ENCODE data around the gene KIF2C. TPM values are rescaled to one million over a fixed set of nuclear protein-coding genes. Genes with fewer than 3 reads are reported as not detected.
"Not testable (repeated sequence)": the region's sequence is repeated elsewhere in the genome, so short reads cannot be mapped to it uniquely, and the experiment has no call there.

KIF2C gene
- total RNA-seq, result 1 to 10 TPM; 2.6 to 9.1 TPM
- long read RNA-seq, partial matches to known transcripts, result 1 of 7 reads
- long read RNA-seq, other reads (novel, unspliced or antisense), result 2 of 7 reads

DNA sequence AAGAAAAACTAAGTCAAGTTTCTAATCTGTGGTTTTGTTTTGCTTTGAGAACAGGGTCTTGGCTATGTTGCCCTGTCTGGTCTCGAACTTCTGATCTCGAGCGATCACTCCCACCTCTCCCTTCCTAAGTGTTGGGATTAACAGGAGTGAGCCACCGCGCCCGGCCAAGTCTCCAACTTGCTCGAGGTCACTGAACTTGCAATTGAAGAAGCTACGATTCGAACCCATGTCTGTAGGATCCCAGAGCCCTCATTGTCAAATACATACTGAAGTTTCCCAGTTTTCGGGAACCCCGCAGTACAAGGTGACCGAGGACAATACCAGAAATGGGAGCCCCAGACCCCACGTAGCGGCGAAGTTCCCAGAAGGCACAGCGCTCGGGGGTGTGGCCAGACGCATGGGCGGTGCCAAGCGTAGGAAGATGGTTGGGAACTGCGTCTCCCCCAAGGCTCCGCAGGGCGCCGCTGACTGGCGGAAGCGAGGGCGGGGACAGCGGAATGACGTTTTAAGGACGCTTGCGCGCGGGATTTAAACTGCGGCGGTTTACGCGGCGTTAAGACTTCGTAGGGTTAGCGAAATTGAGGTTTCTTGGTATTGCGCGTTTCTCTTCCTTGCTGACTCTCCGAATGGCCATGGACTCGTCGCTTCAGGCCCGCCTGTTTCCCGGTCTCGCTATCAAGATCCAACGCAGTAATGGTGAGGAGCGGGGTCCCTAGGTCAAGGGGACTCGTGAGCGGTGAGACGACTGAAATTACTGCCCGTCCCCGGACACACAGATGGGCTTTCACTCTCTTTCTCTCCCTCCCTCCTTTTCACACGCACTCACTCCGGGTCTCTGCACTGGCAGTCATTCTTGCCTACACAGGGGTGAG lies at the start of gene KIF2C:
KIF2C (plus strand) TSS at position 531 of the 872 bp plus-strand sequence; CDS start at position 627, 96 bp downstream.
- ATAC-seq (peak; percentile 100), DNase-seq (peak; percentile 97 to 99)
- intact Hi-C loops (cut with DNase I, micrococcal nuclease), result no loop called here

DNA sequence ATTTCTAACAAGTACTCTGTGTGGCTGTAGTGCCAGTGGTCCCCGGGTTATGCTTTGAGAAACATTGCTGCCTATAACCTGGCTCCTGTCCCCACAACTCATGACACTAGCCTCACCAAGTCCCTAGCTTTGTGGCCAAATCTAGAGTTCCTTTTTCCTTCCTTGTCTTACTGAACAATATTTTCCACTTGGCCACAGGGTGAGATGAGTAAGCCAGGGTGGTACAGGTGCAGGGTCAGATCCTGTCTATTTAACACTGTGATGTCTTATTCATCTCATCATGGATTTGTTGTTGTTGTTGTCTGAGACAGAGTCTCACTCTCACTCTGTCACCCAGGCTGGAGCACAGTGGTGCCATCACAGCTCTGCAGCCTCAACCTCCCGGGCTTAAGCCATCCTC lies 46.5 kb upstream of the KIF2C start:
- intact Hi-C loops (cut with DNase I, micrococcal nuclease), result no loop called here
- ATAC-seq, result no peak
- DNase-seq, result no peak

DNA sequence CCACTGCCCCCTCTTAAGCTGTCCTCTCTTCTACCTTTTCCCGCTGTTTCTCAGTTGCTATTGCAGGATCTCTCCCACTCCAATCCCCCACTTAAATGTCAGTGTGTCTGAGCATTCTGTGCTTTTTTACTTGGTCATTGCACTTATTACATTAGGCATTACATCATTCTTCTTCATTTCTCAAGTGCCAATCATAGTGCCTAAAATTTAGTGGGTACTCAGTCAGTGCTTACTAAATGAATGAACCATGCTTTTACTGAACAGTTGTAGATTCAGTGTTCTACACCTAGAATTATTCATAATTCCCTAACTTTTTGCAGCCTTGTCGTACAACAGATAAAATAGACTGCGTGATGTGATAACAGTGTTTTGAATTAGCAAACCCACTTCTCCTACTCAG lies 45.7 kb upstream of the KIF2C start:
- ATAC-seq, result no peak
- intact Hi-C loops (cut with DNase I, micrococcal nuclease), result no loop called here
- no peak for DNase-seq

DNA sequence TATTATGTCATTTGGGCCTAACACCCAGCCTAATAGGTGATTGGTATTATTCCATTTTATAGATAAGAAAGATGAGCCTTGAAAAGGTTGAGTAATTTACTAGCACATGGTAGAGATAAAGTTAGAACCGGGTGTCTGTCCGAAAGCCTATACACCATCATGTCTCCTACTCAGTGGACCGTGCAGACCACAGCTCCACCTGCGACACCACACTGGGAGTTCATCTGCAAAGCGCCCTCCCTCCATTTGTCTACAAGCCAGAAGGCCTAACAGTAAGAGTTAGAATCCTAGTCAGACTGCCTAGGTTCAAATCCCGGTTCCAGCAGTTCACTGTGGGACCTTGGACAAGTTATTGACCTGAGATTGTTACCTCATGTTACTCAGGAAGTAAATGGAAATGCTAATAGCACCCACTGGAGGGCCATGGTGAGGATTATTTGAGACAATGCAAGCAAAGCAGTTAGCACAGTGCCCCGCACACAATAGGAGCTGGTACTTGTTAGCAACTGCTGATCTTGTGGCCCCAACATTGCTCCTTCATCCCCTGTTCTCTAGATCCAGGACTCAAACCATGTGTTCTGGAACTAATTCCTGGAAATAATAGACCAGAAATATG lies 44.7 kb upstream of the KIF2C start:
- DNase-seq, result no peak
- intact Hi-C loops (cut with DNase I, micrococcal nuclease), result no loop called here
- no peak for ATAC-seq

DNA sequence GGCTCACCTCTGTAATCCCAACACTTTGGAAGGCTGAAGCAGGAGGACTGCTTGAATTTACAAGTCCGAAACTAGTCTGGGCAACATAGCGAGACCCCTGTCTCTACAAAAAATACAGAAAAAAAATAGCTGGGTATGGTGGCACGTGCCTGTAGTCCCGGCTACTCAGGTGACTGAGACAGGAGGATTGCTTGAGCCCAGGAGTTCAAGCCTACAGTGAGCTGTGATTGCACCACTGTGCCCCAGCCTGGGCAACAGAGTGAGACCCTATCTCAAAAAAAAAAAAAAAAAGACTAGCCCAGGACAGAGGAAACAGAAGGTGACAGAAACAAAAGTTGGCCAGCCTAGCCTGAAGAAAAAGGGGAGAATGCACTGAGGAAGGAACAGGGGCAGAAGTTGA lies 44.0 kb upstream of the KIF2C start:
- ATAC-seq (no peak), DNase-seq (no peak)
- intact Hi-C loops (cut with DNase I, micrococcal nuclease), result no loop called here

DNA sequence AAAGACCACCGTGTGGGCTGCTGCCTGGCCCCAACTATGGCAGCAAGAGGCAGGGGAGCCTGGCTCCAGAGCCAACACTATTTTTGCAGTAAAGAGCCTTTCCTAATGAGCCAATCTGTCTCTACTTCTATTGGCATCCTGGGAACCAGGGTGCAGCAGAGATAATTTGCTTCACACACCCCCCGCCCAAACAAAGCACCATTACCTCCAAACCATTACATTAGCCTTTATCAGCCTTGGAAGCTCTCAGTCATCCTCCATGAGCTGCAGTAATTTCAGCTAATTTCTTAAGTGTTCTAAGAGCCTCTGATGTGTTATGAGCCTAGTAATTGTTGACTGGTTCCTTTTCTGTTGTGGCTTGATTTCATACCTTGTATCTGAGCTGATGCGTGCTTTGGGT lies 43.5 kb upstream of the KIF2C start:
- intact Hi-C loops (cut with DNase I, micrococcal nuclease), result no loop called here
- DNase-seq (no peak), ATAC-seq (no peak)

DNA sequence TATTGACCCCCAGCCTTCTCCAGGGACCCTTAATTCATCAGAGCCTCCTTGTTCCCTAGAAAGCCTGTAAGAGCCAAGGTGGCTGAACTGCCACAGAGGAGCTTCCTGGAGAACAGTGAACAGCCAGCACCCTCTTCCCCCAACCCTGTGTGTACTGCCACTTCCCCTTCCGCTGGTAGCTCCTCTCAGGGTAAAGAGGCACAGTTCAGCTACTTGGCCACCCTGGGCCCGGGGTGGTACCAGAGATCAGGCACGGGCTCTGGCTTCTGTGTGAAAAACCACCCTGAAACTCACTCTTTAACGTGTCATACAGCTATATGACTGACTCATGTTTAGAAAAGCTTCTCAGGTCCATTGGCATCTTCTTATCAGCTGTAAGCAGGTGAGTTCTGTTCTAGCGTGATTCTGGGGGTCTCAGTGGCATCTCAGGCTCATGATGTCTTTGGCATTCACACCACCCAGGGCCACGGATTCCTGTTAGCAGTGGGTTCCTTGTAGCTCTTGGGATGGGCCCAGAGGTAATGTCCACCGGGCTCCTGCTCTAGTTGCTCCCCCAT lies 42.8 kb upstream of the KIF2C start:
- ATAC-seq (no peak), DNase-seq (no peak)
- intact Hi-C loops (cut with DNase I, micrococcal nuclease), result no loop called here

DNA sequence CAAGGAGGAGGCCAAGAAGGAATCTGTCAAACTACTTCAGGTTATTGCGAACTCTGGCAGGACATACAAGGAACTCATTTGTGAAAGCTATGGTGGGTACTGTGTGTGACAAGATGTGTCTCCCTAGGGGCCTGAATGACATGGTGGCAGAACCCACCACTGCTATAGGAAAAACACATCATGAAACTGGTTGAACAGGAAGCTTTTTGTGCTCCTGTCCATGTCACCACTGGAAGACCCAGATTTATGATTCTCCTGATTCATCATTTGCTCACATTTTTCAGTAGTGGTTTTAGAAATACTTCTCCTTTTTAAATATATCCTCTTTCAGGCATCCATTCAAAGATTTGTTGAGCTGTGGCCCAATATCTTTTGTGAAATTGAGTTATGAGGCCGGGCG lies 41.5 kb upstream of the KIF2C start:
- DNase-seq (no peak), ATAC-seq (no peak)
- intact Hi-C loops (cut with DNase I, micrococcal nuclease), result no loop called here

DNA sequence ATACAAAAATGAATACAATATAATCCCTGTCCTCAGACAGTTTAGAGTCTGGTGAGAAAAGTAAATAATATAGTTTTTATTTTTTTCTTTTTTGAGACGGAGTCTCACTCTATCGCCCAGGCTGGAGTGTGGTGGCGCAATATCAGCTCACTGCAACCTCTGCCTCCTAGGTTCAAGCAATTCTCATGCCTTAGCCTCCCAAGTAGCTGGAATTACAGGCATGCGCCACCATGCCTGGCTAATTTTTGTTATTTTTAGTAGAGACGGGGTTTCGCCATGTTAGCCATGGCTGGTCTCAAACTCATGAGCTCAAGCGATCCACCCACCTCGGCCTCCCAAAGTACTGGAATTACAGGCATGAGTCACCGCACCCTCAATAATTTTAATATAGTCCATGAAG lies 40.3 kb upstream of the KIF2C start:
- intact Hi-C loops (cut with DNase I, micrococcal nuclease); DNase-seq; ATAC-seq: not testable (repeated sequence)

DNA sequence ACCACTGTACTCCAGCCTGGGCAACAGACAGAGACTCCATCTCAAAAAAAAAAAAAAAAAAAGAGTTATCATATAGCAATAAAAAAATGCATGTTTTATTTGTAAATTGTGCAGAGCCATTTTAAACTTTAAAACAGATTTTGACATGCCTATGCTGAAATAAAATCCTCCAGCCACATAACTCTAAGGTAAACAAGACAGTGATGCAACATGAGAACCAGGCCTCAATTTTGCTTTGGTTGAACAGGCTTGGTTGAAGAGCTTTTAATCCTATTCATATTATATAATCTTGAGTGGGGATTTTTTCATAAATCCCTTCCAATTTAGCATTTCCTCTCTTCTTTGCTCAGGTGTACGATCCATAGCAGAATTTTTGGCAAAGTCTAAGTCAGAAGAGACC lies 39.1 kb upstream of the KIF2C start:
- ATAC-seq (no peak), DNase-seq (no peak)
- intact Hi-C loops (cut with DNase I, micrococcal nuclease), result no loop called here

DNA sequence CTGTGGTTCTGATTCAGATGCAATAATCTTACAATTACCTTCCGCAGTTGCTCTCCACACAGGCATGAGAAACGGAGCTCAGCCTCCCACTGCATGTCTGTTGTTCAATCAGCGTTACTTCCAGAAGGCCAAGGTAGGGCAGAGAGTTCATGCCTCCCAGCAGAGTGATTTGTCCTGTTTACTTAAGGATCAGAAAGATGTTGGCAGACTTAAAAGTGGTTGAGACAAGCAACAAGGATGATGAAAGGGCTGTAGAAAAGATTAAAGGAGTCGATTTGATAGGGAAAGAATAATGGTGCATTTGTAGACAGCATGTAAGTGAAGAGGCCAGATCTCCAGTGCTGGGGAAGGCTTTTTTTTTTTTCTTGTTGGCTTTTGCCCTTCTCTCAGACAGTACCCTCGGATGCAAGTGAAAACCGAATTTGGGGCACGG lies 38.5 kb upstream of the KIF2C start:
- intact Hi-C loops (cut with DNase I, micrococcal nuclease), result no loop called here
- ATAC-seq (no peak), DNase-seq (no peak)

DNA sequence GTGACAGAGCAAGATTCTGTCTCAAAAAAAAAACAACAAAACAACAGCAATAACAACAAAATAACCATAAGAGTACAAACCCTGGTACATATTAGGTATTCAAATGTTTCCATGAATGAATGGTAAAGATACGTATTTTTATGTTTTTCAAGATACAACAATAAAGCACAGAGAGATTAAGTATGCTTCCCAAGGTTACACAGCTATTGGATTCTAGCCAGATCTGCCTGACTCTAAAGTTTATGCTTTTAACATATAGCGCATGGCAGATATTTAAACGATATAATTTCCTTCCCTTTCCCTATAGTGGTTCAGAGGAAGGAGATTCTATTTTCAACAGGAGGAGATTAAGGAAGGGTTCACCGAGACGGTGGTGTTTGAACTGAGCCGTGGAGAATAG lies 34.2 kb upstream of the KIF2C start:
- ATAC-seq (no peak), DNase-seq (no peak)
- intact Hi-C loops (cut with DNase I, micrococcal nuclease), result no loop called here

DNA sequence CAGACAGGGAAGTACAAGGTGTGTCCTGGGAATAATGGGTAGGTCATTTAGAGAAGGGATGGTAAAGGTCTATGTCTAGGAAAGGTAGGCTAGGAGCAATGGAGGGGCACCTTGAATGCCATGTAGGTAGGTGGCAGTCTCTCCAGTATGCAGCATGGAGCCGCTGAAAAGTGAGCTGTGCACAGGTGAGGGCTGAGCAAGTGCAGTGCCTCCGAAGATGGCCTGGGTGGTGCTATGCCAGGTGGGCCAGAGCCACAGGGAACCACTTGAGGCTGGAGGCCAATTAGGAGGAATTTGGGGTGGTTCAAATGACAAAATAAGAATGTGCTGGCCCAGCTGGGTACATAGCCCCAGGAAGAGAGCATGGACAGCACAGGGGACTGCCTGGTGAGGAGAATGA lies 33.7 kb upstream of the KIF2C start:
- ATAC-seq, result no peak
- intact Hi-C loops (cut with DNase I, micrococcal nuclease), result no loop called here
- no peak for DNase-seq

DNA sequence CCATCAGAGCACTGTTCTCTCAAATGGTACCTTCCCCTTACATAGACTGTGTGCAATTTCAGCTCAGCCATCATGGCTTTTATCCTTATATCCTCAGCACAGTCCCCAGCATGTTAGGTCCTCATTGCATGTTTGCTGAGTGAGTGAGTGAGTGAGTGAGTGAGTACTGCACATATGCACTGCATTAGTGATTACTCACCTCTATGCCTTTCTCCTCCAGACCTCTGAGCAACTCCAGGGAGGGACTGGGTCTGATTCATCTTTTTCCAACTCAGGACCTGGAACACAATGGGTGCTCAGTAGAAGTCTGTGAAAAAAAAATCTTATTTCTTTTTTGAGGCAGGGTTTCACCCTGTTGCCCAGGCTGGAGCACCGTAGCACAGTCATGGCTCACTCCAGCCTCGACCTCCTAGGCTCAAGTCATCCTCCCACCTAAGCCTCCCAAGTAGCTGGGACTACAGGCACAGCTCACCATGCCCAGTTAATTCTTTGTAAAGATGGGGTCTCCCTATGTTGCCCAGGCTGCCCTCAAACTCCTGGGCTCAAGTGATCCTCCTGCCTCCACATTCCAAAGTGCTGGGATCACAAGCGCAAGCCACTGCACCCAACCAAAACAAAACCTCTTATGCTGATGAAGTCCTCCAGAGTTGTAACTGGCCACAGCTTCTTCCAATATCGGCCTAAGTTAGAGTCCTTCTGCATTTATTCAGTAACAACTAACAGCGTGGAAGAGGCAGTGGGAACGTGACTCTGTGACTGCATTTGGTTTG lies 32.3 kb upstream of the KIF2C start:
- DNase-seq, result no peak
- intact Hi-C loops (cut with DNase I, micrococcal nuclease), result no loop called here
- ATAC-seq, result no peak

DNA sequence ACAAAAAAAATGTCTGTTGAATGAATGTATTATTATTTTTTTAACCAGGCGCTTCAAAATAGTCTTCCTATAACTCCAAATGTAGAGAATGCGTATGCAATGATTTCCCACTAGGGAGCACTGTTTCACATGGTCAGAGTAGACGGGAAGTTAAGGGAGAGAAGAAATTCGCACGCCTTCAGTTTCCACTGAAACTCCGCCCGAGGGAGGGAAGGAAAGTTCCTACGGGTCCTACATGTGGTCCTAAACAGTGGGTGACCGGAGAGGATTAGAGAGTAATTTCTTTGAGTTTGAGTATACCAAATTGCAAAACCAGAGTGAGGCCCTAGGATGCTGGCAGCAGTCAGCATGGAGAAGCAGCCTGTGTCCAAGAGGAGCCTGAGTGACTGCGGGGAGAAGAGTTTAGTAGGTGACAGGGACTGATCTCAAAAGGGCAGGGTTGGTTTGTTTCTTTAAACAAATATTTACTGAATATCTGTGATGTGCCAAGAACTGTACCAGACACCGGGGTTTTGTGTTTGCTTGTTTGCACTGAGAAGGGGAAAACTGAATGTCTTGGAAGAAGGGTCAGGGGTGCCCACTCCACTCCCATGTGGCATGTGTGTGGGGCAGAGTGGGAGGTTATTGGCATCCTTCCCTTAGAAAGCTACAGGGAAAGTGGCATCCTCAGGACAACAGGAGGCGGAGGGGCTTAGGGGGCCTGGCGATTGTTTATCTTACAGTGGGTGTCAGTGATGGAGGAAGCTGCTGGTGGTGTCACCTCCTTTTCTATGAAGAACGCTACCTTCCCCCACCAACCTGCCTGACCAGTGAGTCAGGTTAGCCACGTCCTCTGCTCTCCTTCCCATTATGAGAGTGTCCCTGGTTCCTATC lies 31.4 kb upstream of the KIF2C start:
- intact Hi-C loops (cut with DNase I, micrococcal nuclease), result no loop called here
- DNase-seq (peak in 1 of 2 donors; percentile 26), ATAC-seq (peak; percentile 90)

DNA sequence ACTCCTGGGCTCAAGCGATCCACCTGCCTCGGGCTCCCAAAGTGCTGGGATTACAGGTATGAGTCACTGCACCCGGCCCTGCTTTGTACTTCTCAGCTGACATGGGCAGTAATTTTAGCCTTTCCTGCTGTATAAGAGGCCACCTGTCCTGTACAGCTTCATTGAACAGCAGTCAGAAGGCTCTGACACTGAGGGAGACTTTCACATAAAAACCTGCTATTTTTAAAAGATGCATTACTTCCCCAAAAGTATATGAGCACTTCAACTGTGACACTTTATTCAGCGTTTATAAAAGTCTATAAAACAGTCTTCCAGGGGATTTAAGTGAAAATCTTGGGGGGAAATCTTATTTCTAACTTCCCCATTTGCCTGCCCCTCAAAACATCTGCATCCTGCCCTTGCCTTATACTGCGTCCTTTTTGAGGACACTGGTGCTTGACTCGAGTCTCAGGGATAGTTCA lies 26.3 kb upstream of the KIF2C start:
- ATAC-seq (peak; percentile 68), DNase-seq (no peak)
- intact Hi-C loops (cut with DNase I, micrococcal nuclease), result no loop called here

DNA sequence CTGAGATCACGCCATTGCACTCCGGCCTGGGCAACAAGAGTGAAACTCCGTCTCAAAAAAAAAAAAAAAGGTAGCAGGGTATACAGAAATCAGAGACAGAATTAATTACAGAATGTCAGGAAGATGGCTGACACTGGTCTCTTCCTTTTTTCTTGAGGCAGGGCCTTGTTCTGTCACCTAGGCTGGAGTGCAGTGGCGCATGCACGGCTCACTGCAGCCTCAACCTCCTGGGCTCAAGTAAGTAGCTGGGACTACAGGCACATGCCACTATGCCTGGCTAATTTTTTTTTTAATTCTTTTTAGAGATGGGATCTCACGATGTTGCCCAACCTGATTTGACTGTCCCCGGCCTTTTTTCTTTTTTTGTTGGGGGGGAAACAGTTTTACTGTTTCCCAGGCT lies 25.1 kb upstream of the KIF2C start:
- no peak for ATAC-seq

DNA sequence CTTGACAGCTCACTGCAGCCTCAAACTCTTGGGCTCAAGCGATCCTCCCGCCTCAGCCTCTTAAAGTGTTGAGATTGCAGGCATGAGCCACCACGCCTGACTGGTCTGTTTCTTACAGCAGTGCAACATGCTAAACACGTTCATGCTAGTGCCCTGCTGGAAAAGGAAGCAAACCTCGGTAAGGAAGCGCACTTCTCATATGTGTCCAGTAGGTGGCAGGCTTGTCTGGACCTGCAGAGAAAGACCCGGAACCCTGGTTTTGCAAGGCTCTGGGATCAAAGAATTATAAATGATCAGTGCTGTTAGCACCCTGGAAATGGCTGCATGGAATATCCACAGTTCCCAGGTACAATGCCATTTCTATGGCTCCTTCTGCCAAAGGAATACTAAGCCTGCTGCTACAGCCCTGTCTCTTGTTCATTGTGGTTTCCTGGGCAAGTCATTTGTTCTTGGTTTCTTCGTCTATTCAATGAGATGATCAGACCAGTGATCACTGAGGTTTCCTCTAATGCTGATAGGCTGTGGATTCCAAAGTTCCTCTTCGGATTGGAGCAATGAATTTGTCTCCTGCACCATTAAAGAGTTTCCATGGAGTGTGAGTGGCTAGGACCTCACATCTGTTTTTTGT lies 24.6 kb upstream of the KIF2C start:
- ATAC-seq, result peak; percentile 89
- intact Hi-C loops (cut with DNase I, micrococcal nuclease), result no loop called here
- DNase-seq, result peak in 1 of 2 donors; percentile 60

More for the DNA sequence above, 25.1 kb upstream of the KIF2C start:
- DNase-seq, result no peak
- intact Hi-C loops (cut with DNase I, micrococcal nuclease), result no loop called here

Measured in left colon (tissue), 2 donors.